H1 (cell line): ENCODE data around the gene ROS1. TPM values are rescaled to one million over a fixed set of nuclear protein-coding genes. Genes with fewer than 3 reads are reported as not detected.
"Not testable (repeated sequence)": the region's sequence is repeated elsewhere in the genome, so short reads cannot be mapped to it uniquely, and the experiment has no call there.

Experiments used
- CTCF ChIA-PET: fragments of 300-600 bp; sonication (Branson Sonifier 250); formaldehyde crosslinking; loops from one replicate; lab custom pipeline; 2021; ENCODE audit not compliant: partially characterized antibody; lab: Charles Lee
- POLR2A ChIA-PET: fragments of 300-600 bp; sonication (Branson Sonifier 250); formaldehyde crosslinking; loops from one replicate; lab custom pipeline; 2021; ENCODE audit warnings: inconsistent platforms; ENCODE audit not compliant: partially characterized antibody; lab: Charles Lee
- DNase-seq, 2 experiments: peaks; one replicate each; pipeline versions ENCODE4 v3.0.0 to v3.0.0-alpha.2; 2010 to 2022; ENCODE audit warnings: low spot score in 2 of 2, low read depth in 1 of 2, mixed read lengths in 1 of 2
- FAIRE-seq: peaks from 2 replicates; lab custom pipeline; 2011; peaks lifted over from hg19 to GRCh38; lab: Jason Lieb, UNC
- H2AFZ ChIP-seq: 2 replicates; pipeline ENCODE4 v1.8.1; 2012; ENCODE audit warnings: low read length, inconsistent platforms
- H2AK5ac ChIP-seq: 2 replicates; pipeline ENCODE4 v1.6.1; 2013; ENCODE audit warnings: low read depth, low read length
- H2BK120ac ChIP-seq: replicated peaks from 2 replicates; pipeline ENCODE3; 2013; ENCODE audit warnings: low read depth, low read length, inconsistent platforms
- H2BK12ac ChIP-seq: 2 replicates; pipeline ENCODE4 v1.6.1; 2013; ENCODE audit warnings: low read depth, low read length
- H2BK15ac ChIP-seq: 2 replicates; pipeline ENCODE4 v1.6.1; 2013; ENCODE audit warnings: low read length
- H2BK20ac ChIP-seq: 2 replicates; pipeline ENCODE4 v1.6.1; 2013; ENCODE audit warnings: low read length
- H2BK5ac ChIP-seq: 2 replicates; pipeline ENCODE4 v1.6.1; 2013; ENCODE audit warnings: low read depth, low read length
- H3K14ac ChIP-seq: 2 replicates; pipeline ENCODE4 v1.6.1; 2013; ENCODE audit warnings: inconsistent platforms; ENCODE audit not compliant: insufficient read length
- H3K18ac ChIP-seq: 2 replicates; pipeline ENCODE4 v1.6.1; 2013; ENCODE audit warnings: low read length; ENCODE audit errors: extremely low read depth
- H3K23ac ChIP-seq: 2 replicates; pipeline ENCODE4 v1.6.1; 2013; ENCODE audit warnings: inconsistent platforms; ENCODE audit not compliant: insufficient read length
- H3K23me2 ChIP-seq: 2 replicates; pipeline ENCODE4 v1.6.1; 2013; ENCODE audit warnings: low read depth, low read length
- H3K27ac ChIP-seq: 2 replicates; pipeline ENCODE4 v1.6.1; 2011; ENCODE audit warnings: low read depth, low read length, inconsistent platforms
- H3K27me3 ChIP-seq, 4 experiments: replicated peaks in 1 of 4; 1 replicate in 1 of 4; 2 replicates in 3 of 4; pipeline versions ENCODE4 v1.6.1 to v1.8.1; 2011 to 2013; ENCODE audit warnings: low read length in 3 of 4, mild to moderate bottlenecking in 3 of 4, inconsistent platforms in 2 of 4, mixed read lengths in 2 of 4, moderate library complexity in 1 of 4; ENCODE audit not compliant: control insufficient read depth in 3 of 4, insufficient read depth in 3 of 4; ENCODE audit errors: extremely low read depth in 1 of 4
- H3K36me3 ChIP-seq, 4 experiments: 2 replicates each; pipeline versions ENCODE4 v1.6.1 to v1.8.1; 2011 to 2013; ENCODE audit warnings: mild to moderate bottlenecking in 4 of 4, low read length in 3 of 4, moderate library complexity in 2 of 4, control low read depth in 1 of 4, inconsistent platforms in 1 of 4; ENCODE audit not compliant: insufficient read depth in 4 of 4, control insufficient read depth in 2 of 4
- H3K4ac ChIP-seq: replicated peaks from 2 replicates; pipeline ENCODE3; 2013; ENCODE audit warnings: low read length, low read depth, mixed read lengths, inconsistent platforms; ENCODE audit not compliant: insufficient read length
- H3K4me1 ChIP-seq, 4 experiments: replicated peaks in 1 of 4; 1 replicate in 1 of 4; 2 replicates in 3 of 4; pipeline versions ENCODE4 v1.6.1 to v1.8.1; 2011 to 2013; ENCODE audit warnings: low read length in 3 of 4, inconsistent platforms in 2 of 4, mixed read lengths in 1 of 4; ENCODE audit not compliant: insufficient read depth in 4 of 4, control insufficient read depth in 3 of 4
- H3K4me2 ChIP-seq, 2 experiments: 2 replicates each; pipeline versions ENCODE4 v1.6.1 to v1.8.1; 2011 to 2013; ENCODE audit warnings: low read depth in 2 of 2, low read length in 2 of 2, control low read depth in 1 of 2, inconsistent platforms in 1 of 2, mild to moderate bottlenecking in 1 of 2; ENCODE audit not compliant: insufficient read depth in 1 of 2
- H3K4me3 ChIP-seq, 4 experiments: fragments of 200-600, 300-600 bp in 1 of 4; sonication (generic), shearing (Covaris generic), sonication (Bioruptor Twin) in 1 of 4; 2 replicates each; pipeline versions ENCODE4 v1.5.1 to v1.8.1; 2011 to 2016; ENCODE audit warnings: low read length in 4 of 4, low read depth in 3 of 4, control low read depth in 2 of 4, inconsistent platforms in 2 of 4, mild to moderate bottlenecking in 2 of 4, mixed read lengths in 1 of 4, moderate library complexity in 1 of 4; ENCODE audit not compliant: insufficient read depth in 2 of 4; ENCODE audit errors: extremely low read depth in 1 of 4
- H3K56ac ChIP-seq: replicated peaks from 2 replicates; pipeline ENCODE3; 2013; ENCODE audit warnings: low read depth, mild to moderate bottlenecking, mixed read lengths, low read length, inconsistent platforms; ENCODE audit not compliant: insufficient read length
- H3K79me1 ChIP-seq: 2 replicates; pipeline ENCODE4 v1.6.1; 2013; ENCODE audit warnings: low read depth, low read length, control low read depth
- H3K79me2 ChIP-seq, 2 experiments: 2 replicates each; pipeline versions ENCODE4 v1.6.1 to v1.8.1; 2012 to 2013; ENCODE audit warnings: low read length in 2 of 2, mild to moderate bottlenecking in 2 of 2, inconsistent platforms in 1 of 2; ENCODE audit not compliant: insufficient read depth in 2 of 2, control insufficient read depth in 1 of 2
- H3K9ac ChIP-seq, 4 experiments: replicated peaks in 1 of 4; 1 replicate in 1 of 4; 2 replicates in 3 of 4; pipeline versions ENCODE4 v1.6.1 to v1.8.1; 2011 to 2013; ENCODE audit warnings: low read depth in 3 of 4, low read length in 3 of 4, control low read depth in 2 of 4, mild to moderate bottlenecking in 2 of 4, moderate library complexity in 2 of 4, inconsistent platforms in 1 of 4; ENCODE audit errors: extremely low read depth in 1 of 4
- H3K9me3 ChIP-seq, 2 experiments: 2 replicates each; pipeline versions ENCODE4 v1.6.1 to v1.8.1; 2012 to 2013; ENCODE audit warnings: mild to moderate bottlenecking in 2 of 2, moderate library complexity in 2 of 2, control low read depth in 1 of 2, inconsistent platforms in 1 of 2, low read depth in 1 of 2, low read length in 1 of 2, mixed read lengths in 1 of 2; ENCODE audit not compliant: insufficient read depth in 2 of 2
- H4K20me1 ChIP-seq, 2 experiments: replicated peaks in 1 of 2; 2 replicates each; pipeline versions ENCODE3 to v1.8.1; 2011 to 2013; ENCODE audit warnings: inconsistent platforms in 2 of 2, low read length in 2 of 2, mild to moderate bottlenecking in 1 of 2; ENCODE audit not compliant: insufficient read depth in 2 of 2, control insufficient read depth in 1 of 2
- H4K5ac ChIP-seq: 2 replicates; pipeline ENCODE4 v1.6.1; 2013; ENCODE audit warnings: low read length, low read depth, mixed read lengths, inconsistent platforms; ENCODE audit not compliant: insufficient read length
- H4K8ac ChIP-seq: 2 replicates; pipeline ENCODE4 v1.8.0; 2013; ENCODE audit warnings: mild to moderate bottlenecking, moderate library complexity, low read length, inconsistent platforms; ENCODE audit not compliant: insufficient read depth; ENCODE audit errors: extremely low read depth
- H4K91ac ChIP-seq: replicated peaks from 2 replicates; pipeline ENCODE3; 2013; ENCODE audit warnings: low read length, mixed read lengths, inconsistent platforms; ENCODE audit not compliant: insufficient read length
- YY1 ChIP-seq: IDR thresholded peaks from 2 replicates; pipeline ENCODE4 v1.6.1; 2011; ENCODE audit warnings: low read depth, mild to moderate bottlenecking, low read length
- WGBS, 2 experiments: shearing (Covaris generic) in 1 of 2; methylation state at CpG; one replicate each; pipeline versions ENCODE4 v1.1.6 to v1.1.7; 2013 to 2015; ENCODE audit warnings: low lambda C conversion rate in 2 of 2, mixed read lengths in 2 of 2, inconsistent platforms in 1 of 2, low coverage in 1 of 2, missing lambda C conversion rate in 1 of 2; ENCODE audit not compliant: insufficient replicate concordance in 2 of 2, insufficient coverage in 1 of 2, insufficient read length in 1 of 2; ENCODE audit errors: extremely low coverage in 1 of 2, missing lambda C conversion rate in 1 of 2; 5-methylcytosine and 5-hydroxymethylcytosine counted together
- polyA plus RNA-seq, 7 experiments: library from polyadenylated mRNA; depleted of rRNA in 3 of 7; stranded (reverse) in 5 of 7; unstranded in 2 of 7; fragments of >200 nt in 5 of 7; fragments of 200-250 nt in 2 of 7; gene quantifications; 1 replicate in 5 of 7; 2 replicates in 1 of 7; 4 replicates in 1 of 7; pipeline versions ENCODE4 v1.2.1 to v1.2.3, GENCODE V29; 2011 to 2013; ENCODE audit warnings: missing spikeins in 2 of 7, mixed read lengths in 2 of 7
- small RNA-seq: library from polyadenylated mRNA; stranded (forward); fragments of <200 nt; extraction: miRNeasy Mini kit (QIAGEN cat#:217004); gene quantifications from one replicate; pipeline ENCODE3, GENCODE V24; 2013; ENCODE audit not compliant: insufficient read depth
- total RNA-seq: library from RNA; stranded (reverse); fragmentation: NEBNext Ultra II Directional; extraction: Animal tissue kit (Norgen Biotek cat#: 25700); gene quantifications from 2 replicates; pipeline ENCODE4 v1.2.1, GENCODE V29; 2021

ROS1 gene
- total and polyA plus RNA-seq, 2 of the 8 experiments (the other 6 are each of a cell fraction or from before 2014, with no cell fraction given): not detected

- H2AFZ ChIP-seq, H2BK5ac ChIP-seq, DNase-seq, H3K9me3 ChIP-seq, H3K27me3 ChIP-seq, H3K27ac ChIP-seq, H2AK5ac ChIP-seq, H3K18ac ChIP-seq, CTCF ChIA-PET, FAIRE-seq, H3K4ac ChIP-seq, H3K23me2 ChIP-seq, H2BK12ac ChIP-seq, H3K36me3 ChIP-seq, H3K79me1 ChIP-seq, H4K8ac ChIP-seq, H3K79me2 ChIP-seq, H4K91ac ChIP-seq, POLR2A ChIA-PET, H3K56ac ChIP-seq, H3K23ac ChIP-seq, H4K20me1 ChIP-seq, H2BK20ac ChIP-seq, H2BK15ac ChIP-seq, H4K5ac ChIP-seq, H2BK120ac ChIP-seq, H3K14ac ChIP-seq, H3K4me1 ChIP-seq: not testable (repeated sequence)
- H3K9ac ChIP-seq: peak overlapping the region in 1 of 4 experiments; percentile 5; a peak in 1 of 7 replicates
- H3K4me2 ChIP-seq: peak overlapping the region in 1 of 2 experiments; percentile 50; a peak in 3 of 4 replicates
- 0 out of 2 replicates have a peak, but pooled peaks have one; percentile 49 for TF ChIP-seq YY1
- 59% methylated on average over 12 of the region's 13 CpGs; no CpG with 5 or more reads in 1 of the 2 experiments for WGBS, 2 experiments
- peak overlapping the region in 3 of 4 experiments; percentile 12 to 51 (median 40); a peak in 5 of 8 replicates for H3K4me3 ChIP-seq
Observed at GRCh38 chr6:117244571-117244970, 181.2 kb downstream of the ROS1 start.

Small RNA genes lying within 50 kb of the gene (small RNA-seq; reads per million reads assigned to genes)
- gene RN7SKP18: not detected
- gene RNU6-253P: not detected

Other genes with a start within 250 kb of the ROS1 start
- gene VGLL2, start 160.4 kb downstream of the ROS1 start, total RNA-seq: 0.13 TPM in 1 of 2 replicates, not detected in the other
- 0.09 TPM in 1 of 2 replicates, not detected in the other for gene VGLL2, start 160.4 kb downstream of the ROS1 start, polyA plus RNA-seq (2011; rRNA removed)
- 7.9 and 11.2 TPM in 2 replicates for gene DCBLD1, start 56.7 kb upstream of the ROS1 start, total RNA-seq
- 3.7 and 3.9 TPM in 2 replicates for gene DCBLD1, start 56.7 kb upstream of the ROS1 start, polyA plus RNA-seq (2011; rRNA removed)
- gene GOPC, start 176.6 kb upstream of the ROS1 start, total RNA-seq: 19.1 and 19.4 TPM in 2 replicates
- gene GOPC, start 176.6 kb upstream of the ROS1 start, polyA plus RNA-seq (2011; rRNA removed): 4.0 and 5.3 TPM in 2 replicates
- gene NUS1, start 249.5 kb upstream of the ROS1 start, total RNA-seq: 76.4 and 77.7 TPM in 2 replicates
- gene NUS1, start 249.5 kb upstream of the ROS1 start, polyA plus RNA-seq (2011; rRNA removed): 14.3 and 20.7 TPM in 2 replicates